Natural killer cell (primary cell): ENCODE data around the gene IFNL2. TPM values are rescaled to one million over a fixed set of nuclear protein-coding genes. Genes with fewer than 3 reads are reported as not detected.
"Not testable (repeated sequence)": the region's sequence is repeated elsewhere in the genome, so short reads cannot be mapped to it uniquely, and the experiment has no call there.

Source experiments
- ATAC-seq, 3 donors: fragments of 150-1000 bp in 2 of 3; fragments of 200-7000 bp in 1 of 3; cut with Tn5 transposase; 1 replicate in 1 of 3; 2 replicates in 2 of 3; pipeline ENCODE4 v1.10.0; 2021; ENCODE audit warnings: mild to moderate bottlenecking in 2 of 3, moderate library complexity in 2 of 3
- DNase-seq, 2 donors: peaks; one replicate each; pipeline versions ENCODE4 v3.0.0 to v3.0.0-alpha.2; 2013 to 2021; ENCODE audit warnings: mixed read lengths in 1 of 2
- H3K27ac ChIP-seq: one replicate; pipeline ENCODE4 v1.5.1; 2013; ENCODE audit warnings: mild to moderate bottlenecking, low read length
- H3K27me3 ChIP-seq: one replicate; pipeline ENCODE4 v1.6.1; 2013; ENCODE audit warnings: low read length; ENCODE audit not compliant: control insufficient read depth, insufficient read depth
- H3K36me3 ChIP-seq: one replicate; pipeline ENCODE4 v1.6.1; 2013; ENCODE audit warnings: low read length; ENCODE audit not compliant: control insufficient read depth, insufficient read depth
- H3K4me1 ChIP-seq: one replicate; pipeline ENCODE4 v1.6.1; 2013; ENCODE audit warnings: low read length; ENCODE audit not compliant: control insufficient read depth, insufficient read depth
- H3K4me3 ChIP-seq: one replicate; pipeline ENCODE4 v1.5.1; 2013; ENCODE audit warnings: low read length
- H3K9me3 ChIP-seq: one replicate; pipeline ENCODE4 v1.6.1; 2013; ENCODE audit warnings: low read length; ENCODE audit not compliant: control insufficient read depth, insufficient read depth
- H3K27ac Mint-ChIP-seq, 2 donors: one replicate each; pipeline ENCODE4 v1.8.0; 2022; ENCODE audit warnings: mild to moderate bottlenecking in 2 of 2, mixed read lengths in 2 of 2, moderate library complexity in 1 of 2
- H3K27me3 Mint-ChIP-seq, 2 donors: one replicate each; pipeline ENCODE4 v1.8.0; 2022; ENCODE audit warnings: low read depth in 2 of 2, mixed read lengths in 2 of 2
- H3K36me3 Mint-ChIP-seq: one replicate; pipeline ENCODE4 v1.8.0; 2022; ENCODE audit warnings: mixed read lengths
- H3K4me1 Mint-ChIP-seq, 2 donors: one replicate each; pipeline ENCODE4 v1.8.0; 2022; ENCODE audit warnings: mixed read lengths in 2 of 2
- H3K4me3 Mint-ChIP-seq: one replicate; pipeline ENCODE4 v1.8.0; 2022; ENCODE audit warnings: mild to moderate bottlenecking, moderate library complexity, mixed read lengths
- H3K9me3 Mint-ChIP-seq, 2 donors: one replicate each; pipeline ENCODE4 v1.8.0; 2022; ENCODE audit warnings: mixed read lengths in 2 of 2
- WGBS: methylation state at CpG from one replicate; pipeline ENCODE4 v1.1.7; 2013; ENCODE audit warnings: missing lambda C conversion rate; ENCODE audit not compliant: insufficient coverage; 5-methylcytosine and 5-hydroxymethylcytosine counted together
- intact Hi-C: fragments of 100-400 bp; cut with micrococcal nuclease; formaldehyde crosslinking; loops from one replicate; pipeline ENCODE4 v1.14.2; 2022
- total RNA-seq, 4 donors: library from RNA; stranded (reverse); fragments of 120-200 nt in 1 of 4; gene quantifications; one replicate each; pipeline versions ENCODE4 v1.2.3 to v1.2.4, GENCODE V29; 2013 to 2022
- TF ChIP-seq, protein P1 (sequence below): fragments of 200-600 bp; IDR thresholded peaks from one replicate; pipeline ENCODE4 v1.8.0; 2022; ENCODE audit warnings: antibody characterized with exemption

IFNL2 gene
- total RNA-seq, 3 donors from 2014 or later (not counting 1 experiment from before 2014, with no cell fraction given) = not detected

DNA sequence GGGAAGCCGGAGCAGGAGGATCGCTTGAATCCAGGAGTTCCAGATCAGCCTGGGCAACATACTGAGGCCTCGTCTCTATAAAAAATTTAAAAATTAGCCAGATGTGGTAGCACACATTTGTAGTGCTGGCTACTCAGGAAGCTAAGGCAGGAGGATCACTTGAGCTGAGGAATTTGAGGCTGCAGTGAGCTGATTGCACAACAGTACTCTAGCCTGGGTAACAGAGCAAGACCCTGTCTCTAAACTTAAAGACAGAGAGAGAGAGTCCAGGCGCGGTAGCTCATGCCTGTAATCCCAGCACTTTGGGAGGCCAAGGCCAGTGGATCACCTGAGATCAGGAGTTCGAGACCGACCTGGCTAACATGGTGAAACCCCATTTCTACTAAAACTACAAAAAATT lies 27.8 kb upstream of the IFNL2 start:
- DNase-seq (no peak), ATAC-seq (no peak)
- H3K4me1 ChIP-seq = peaks cover 28% of the 10 kb centered on the region
- Mint-ChIP-seq H3K4me1 (peaks cover 19 to 30% of the 10 kb centered on the region in 2 donors), H3K27ac (no peak overlapping the region), H3K36me3 (no peaks in the 10 kb centered on the region), H3K4me3 (no peak overlapping the region), H3K9me3 (no peaks in the 10 kb centered on the region), H3K27me3 (no peaks in the 10 kb centered on the region)
- TF ChIP-seq, protein P1, sequence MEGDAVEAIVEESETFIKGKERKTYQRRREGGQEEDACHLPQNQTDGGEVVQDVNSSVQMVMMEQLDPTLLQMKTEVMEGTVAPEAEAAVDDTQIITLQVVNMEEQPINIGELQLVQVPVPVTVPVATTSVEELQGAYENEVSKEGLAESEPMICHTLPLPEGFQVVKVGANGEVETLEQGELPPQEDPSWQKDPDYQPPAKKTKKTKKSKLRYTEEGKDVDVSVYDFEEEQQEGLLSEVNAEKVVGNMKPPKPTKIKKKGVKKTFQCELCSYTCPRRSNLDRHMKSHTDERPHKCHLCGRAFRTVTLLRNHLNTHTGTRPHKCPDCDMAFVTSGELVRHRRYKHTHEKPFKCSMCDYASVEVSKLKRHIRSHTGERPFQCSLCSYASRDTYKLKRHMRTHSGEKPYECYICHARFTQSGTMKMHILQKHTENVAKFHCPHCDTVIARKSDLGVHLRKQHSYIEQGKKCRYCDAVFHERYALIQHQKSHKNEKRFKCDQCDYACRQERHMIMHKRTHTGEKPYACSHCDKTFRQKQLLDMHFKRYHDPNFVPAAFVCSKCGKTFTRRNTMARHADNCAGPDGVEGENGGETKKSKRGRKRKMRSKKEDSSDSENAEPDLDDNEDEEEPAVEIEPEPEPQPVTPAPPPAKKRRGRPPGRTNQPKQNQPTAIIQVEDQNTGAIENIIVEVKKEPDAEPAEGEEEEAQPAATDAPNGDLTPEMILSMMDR = no peak
- H3K27ac ChIP-seq = no peak overlapping the region
- no peaks in the 10 kb centered on the region for H3K36me3 ChIP-seq
- intact Hi-C loops = no loop called here
- H3K4me3 ChIP-seq = no peak overlapping the region
- no peaks in the 10 kb centered on the region for H3K27me3 ChIP-seq
- no peaks in the 10 kb centered on the region for H3K9me3 ChIP-seq
- 92% methylated on average over 7 of the region's 7 CpGs for WGBS

DNA sequence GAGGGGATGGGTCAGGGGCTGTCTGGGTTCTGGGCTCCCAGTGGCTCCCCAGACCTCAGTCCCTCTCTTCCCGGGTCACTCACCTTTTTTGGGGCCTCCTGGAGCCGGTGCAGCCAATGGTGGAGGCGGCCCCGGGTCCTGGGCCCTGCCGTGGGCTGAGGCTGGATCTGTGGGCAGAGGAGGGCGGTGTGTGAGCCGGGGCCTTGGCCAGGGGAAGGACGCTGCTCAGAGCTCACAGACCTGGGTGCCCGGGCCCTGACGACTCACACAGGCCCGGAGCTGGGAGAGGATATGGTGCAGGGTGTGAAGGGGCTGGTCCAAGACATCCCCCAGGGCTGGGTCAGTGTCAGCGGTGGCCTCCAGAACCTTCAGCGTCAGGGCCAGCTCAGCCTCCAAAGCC lies 24.5 kb upstream of the IFNL2 start:
- H3K36me3 Mint-ChIP-seq, ATAC-seq, intact Hi-C loops, H3K4me3 Mint-ChIP-seq, H3K9me3 Mint-ChIP-seq, H3K27ac ChIP-seq, H3K27ac Mint-ChIP-seq, H3K9me3 ChIP-seq, H3K4me1 Mint-ChIP-seq, H3K27me3 Mint-ChIP-seq, DNase-seq, H3K36me3 ChIP-seq, H3K4me3 ChIP-seq: not testable (repeated sequence)
- peaks cover 14% of the 10 kb centered on the region for H3K4me1 ChIP-seq
- WGBS = 90% methylated on average over 12 of the region's 13 CpGs
- H3K27me3 ChIP-seq = peaks cover 13% of the 10 kb centered on the region

DNA sequence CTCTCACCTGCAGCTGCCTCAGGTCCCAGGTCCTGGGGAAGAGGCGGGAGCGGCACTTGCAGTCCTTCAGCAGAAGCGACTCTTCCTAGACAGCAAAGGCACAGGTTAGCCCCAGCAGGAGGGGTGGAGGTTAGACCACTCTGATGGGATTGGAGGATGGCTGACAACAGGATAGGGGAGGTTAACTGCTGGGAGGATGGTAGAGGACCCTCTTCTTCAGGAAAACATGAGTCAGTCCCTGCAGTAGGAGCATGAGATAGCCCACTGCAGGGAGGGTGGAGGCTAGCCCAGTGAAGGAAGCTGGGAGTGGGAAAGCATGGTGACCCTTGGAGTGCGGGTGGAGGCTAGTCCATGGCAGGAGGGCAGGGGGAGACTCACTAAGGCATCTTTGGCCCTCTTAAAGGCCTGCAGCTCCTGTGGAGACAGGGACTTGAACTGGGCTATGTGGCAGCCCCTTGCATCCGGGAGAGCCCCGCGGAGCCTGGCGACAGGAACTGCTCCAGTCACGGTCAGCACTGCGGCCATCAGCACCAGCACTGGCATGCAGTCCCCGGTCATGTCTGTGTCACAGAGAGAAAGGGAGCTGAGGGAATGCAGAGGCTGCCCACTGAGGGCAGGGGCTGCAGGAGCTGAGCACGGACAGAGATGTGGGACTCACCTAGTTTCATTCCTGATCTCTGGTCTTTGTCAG lies 23.6 kb upstream of the IFNL2 start, which contains the start of gene IFNL3:
IFNL3 (minus strand) TSS at position 597 of the 691 bp plus-strand sequence; CDS start at position 558, 39 bp downstream.
- peaks cover 10 to 12% of the 10 kb centered on the region in 2 donors for H3K27me3 Mint-ChIP-seq
- H3K27ac ChIP-seq, H3K9me3 Mint-ChIP-seq, H3K4me3 ChIP-seq, ATAC-seq, H3K36me3 Mint-ChIP-seq, H3K36me3 ChIP-seq, DNase-seq, H3K4me3 Mint-ChIP-seq, H3K9me3 ChIP-seq, intact Hi-C loops, H3K27ac Mint-ChIP-seq, H3K4me1 Mint-ChIP-seq: not testable (repeated sequence)
- H3K27me3 ChIP-seq = peaks cover 17% of the 10 kb centered on the region
- H3K4me1 ChIP-seq = peaks cover 14% of the 10 kb centered on the region
- 97% methylated on average over 9 of the region's 12 CpGs for WGBS

DNA sequence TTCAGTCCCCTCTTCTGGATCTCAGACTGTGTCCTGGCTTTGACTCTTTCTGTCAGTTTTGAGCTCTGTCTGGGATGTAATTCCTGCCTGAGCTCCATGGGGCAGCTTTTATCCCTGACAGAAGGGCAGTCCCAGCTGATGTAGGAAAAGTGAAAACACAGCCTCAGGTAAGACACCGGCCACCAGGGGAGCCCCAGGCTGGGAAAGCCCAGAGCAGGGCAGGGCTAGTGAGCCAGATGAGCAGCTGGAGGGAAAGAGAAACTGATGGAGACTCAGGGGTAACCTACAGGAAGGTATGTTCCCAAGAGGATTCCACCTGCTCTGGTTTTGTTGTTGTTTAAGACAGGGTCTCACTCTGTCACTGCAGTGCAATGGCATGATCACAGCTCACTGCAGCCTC lies 23.0 kb upstream of the IFNL2 start:
- H3K36me3 ChIP-seq, H3K4me3 Mint-ChIP-seq, intact Hi-C loops, H3K27ac Mint-ChIP-seq, H3K4me3 ChIP-seq, H3K9me3 Mint-ChIP-seq, DNase-seq, H3K36me3 Mint-ChIP-seq, H3K4me1 Mint-ChIP-seq, H3K9me3 ChIP-seq, H3K27ac ChIP-seq: not testable (repeated sequence)
- Histone ChIP-seq H3K4me1 (peaks cover 14% of the 10 kb centered on the region), H3K27me3 (peaks cover 17% of the 10 kb centered on the region)
- H3K27me3 Mint-ChIP-seq = peaks cover 12 to 13% of the 10 kb centered on the region in 2 donors
- no CpG with 5 or more reads among the region's 1 CpG for WGBS
- ATAC-seq = peak in 2 of 3 donors; percentile 55 to 56
